ENCODE data around the gene SH3D19. TPM values are rescaled to one million over a fixed set of nuclear protein-coding genes. Genes with fewer than 3 reads are reported as not detected.

Gene SH3D19
- total RNA-seq, 4 donors from 2014 or later, result 35.2 to 316 (median 131) TPM

- intact Hi-C loops (cut with DNase I; ENCODE audit: low total_unique reads), result no loop called here
- H3K4me3 ChIP-seq, result no peak overlapping the region
- no peak for DNase-seq
- H3K9me3 ChIP-seq, result no peaks in the 10 kb centered on the region
- H3K36me3 ChIP-seq, result no peaks in the 10 kb centered on the region
- no peak overlapping the region for H3K27ac ChIP-seq
- no peak for TF ChIP-seq POLR2A (IDR thresholded peaks at IDR 0.05)
- TF ChIP-seq, protein P1, sequence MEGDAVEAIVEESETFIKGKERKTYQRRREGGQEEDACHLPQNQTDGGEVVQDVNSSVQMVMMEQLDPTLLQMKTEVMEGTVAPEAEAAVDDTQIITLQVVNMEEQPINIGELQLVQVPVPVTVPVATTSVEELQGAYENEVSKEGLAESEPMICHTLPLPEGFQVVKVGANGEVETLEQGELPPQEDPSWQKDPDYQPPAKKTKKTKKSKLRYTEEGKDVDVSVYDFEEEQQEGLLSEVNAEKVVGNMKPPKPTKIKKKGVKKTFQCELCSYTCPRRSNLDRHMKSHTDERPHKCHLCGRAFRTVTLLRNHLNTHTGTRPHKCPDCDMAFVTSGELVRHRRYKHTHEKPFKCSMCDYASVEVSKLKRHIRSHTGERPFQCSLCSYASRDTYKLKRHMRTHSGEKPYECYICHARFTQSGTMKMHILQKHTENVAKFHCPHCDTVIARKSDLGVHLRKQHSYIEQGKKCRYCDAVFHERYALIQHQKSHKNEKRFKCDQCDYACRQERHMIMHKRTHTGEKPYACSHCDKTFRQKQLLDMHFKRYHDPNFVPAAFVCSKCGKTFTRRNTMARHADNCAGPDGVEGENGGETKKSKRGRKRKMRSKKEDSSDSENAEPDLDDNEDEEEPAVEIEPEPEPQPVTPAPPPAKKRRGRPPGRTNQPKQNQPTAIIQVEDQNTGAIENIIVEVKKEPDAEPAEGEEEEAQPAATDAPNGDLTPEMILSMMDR (IDR thresholded peaks at IDR 0.05), result no peak
- H3K27me3 ChIP-seq, result no peaks in the 10 kb centered on the region
- H3K4me1 ChIP-seq, result no peaks in the 10 kb centered on the region
Measured at GRCh38 chr4:151359576-151359975, 34.2 kb upstream of the SH3D19 start.

DNA sequence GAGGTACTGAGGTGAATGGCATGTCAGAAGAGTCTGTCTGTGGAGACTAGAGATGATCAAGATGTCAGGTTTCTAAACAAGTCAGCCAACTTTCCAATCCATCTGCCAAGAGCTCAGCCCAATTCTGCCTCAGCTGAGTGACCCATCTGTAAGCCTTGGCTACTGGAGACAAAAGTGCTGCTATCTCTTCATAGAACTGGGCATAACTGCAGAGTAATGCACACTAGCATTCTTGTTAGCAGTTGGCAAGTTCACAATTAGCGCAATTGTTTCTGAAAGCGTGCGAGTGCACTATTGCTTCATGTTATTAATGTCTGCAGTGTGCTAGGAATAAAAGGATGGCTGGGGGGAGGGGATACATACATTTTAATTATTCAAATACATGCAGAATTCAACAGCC, 32.9 kb upstream of the SH3D19 start:
- H3K27ac ChIP-seq, result no peak overlapping the region
- no peak overlapping the region for H3K4me3 ChIP-seq
- no peak for DNase-seq
- no peaks in the 10 kb centered on the region for H3K4me1 ChIP-seq
- no peaks in the 10 kb centered on the region for H3K36me3 ChIP-seq
- intact Hi-C loops (cut with DNase I; ENCODE audit: low total_unique reads), result no loop called here
- no peaks in the 10 kb centered on the region for H3K9me3 ChIP-seq
- TF ChIP-seq, protein P1 (IDR thresholded peaks at IDR 0.05), result no peak
- TF ChIP-seq POLR2A (IDR thresholded peaks at IDR 0.05), result no peak
- H3K27me3 ChIP-seq, result no peaks in the 10 kb centered on the region

- no peaks in the 10 kb centered on the region for H3K4me1 ChIP-seq
- H3K27ac ChIP-seq, result no peak overlapping the region
- H3K27me3 ChIP-seq, result no peaks in the 10 kb centered on the region
- no peak for DNase-seq
- H3K9me3 ChIP-seq, result no peaks in the 10 kb centered on the region
- TF ChIP-seq, protein P1 (IDR thresholded peaks at IDR 0.05), result no peak
- no peak for TF ChIP-seq POLR2A (IDR thresholded peaks at IDR 0.05)
- intact Hi-C loops (cut with DNase I; ENCODE audit: low total_unique reads), result no loop called here
- no peak overlapping the region for H3K4me3 ChIP-seq
- no peaks in the 10 kb centered on the region for H3K36me3 ChIP-seq
Measured at GRCh38 chr4:151356510-151356909, 31.1 kb upstream of the SH3D19 start.

DNA sequence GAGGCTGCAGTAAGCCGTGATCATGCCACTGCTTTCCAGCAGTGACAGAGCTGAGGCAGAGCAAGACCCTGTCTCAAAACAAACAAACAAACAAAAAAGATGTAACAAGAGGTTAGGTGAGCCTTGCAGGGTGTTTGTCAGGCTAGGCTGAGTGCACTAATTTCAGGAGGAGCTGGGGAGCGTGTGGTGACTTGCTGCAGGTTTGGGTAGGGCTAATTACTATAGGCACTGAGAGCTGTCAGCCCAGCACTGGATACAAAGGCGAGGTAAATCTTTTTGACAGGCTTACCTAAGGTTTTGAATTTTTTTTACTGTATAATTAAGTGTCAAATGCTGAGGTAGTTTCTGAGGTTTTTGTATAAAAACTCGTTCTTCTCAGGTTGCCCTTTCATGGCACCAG, 29.8 kb upstream of the SH3D19 start:
- Histone ChIP-seq H3K4me3 (no peak overlapping the region), H3K36me3 (no peaks in the 10 kb centered on the region), H3K9me3 (no peaks in the 10 kb centered on the region), H3K27ac (no peak overlapping the region), H3K4me1 (no peaks in the 10 kb centered on the region), H3K27me3 (no peaks in the 10 kb centered on the region)
- intact Hi-C loops (cut with DNase I; ENCODE audit: low total_unique reads), result no loop called here
- no peak for TF ChIP-seq POLR2A (IDR thresholded peaks at IDR 0.05)
- TF ChIP-seq, protein P1 (IDR thresholded peaks at IDR 0.05), result no peak
- DNase-seq, result no peak

DNA sequence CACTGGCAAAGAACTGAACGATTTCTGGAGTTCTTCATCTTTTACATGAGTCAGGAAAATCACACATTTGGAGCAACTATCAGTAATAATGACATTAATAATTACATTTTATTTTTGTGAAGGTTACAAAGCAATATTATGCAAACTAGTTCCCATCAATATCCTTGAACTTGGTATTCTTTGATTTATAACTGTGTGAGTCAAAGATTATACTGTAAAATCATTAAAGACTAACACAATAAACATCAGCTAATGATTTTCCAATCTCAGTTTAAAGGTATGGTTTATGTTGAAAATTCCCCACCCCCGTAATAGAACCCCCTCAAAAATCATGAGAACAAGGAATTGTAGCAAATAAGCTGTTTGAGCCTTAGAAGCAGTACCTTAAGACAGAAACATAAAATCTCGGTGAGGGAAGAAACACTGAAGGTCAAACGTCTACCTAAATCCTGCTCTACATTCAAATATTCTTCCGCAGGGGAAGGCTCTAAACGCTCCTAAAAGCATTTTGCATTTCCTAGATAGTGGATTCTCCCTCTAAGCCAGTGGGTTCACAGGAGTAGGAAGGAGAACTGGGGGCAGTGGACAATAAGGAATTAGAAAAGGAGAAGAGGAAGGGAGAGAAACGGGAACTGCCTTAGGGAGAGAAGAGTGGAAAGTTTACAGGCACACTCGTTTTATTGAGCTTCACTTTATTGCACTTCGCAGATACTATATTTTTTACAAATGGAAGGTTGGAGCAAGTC, 22.3 kb upstream of the SH3D19 start:
- TF ChIP-seq, protein P1 (IDR thresholded peaks at IDR 0.05), result no peak
- no peak for TF ChIP-seq POLR2A (IDR thresholded peaks at IDR 0.05)
- no peak for DNase-seq
- no peak overlapping the region for H3K4me3 ChIP-seq
- no peaks in the 10 kb centered on the region for H3K9me3 ChIP-seq
- no peak overlapping the region for H3K27ac ChIP-seq
- no peaks in the 10 kb centered on the region for H3K4me1 ChIP-seq
- H3K27me3 ChIP-seq, result no peaks in the 10 kb centered on the region
- no peaks in the 10 kb centered on the region for H3K36me3 ChIP-seq
- intact Hi-C loops (cut with DNase I; ENCODE audit: low total_unique reads), result no loop called here

Measured in uterus (tissue), 4 donors.